GM19397 (cell line): ENCODE results near the gene EXOSC5.
"Not testable (repeated sequence)": the region's sequence is repeated elsewhere in the genome, so short reads cannot be mapped to it uniquely, and the experiment has no call there.

Source experiments
- ATAC-seq: cut with Tn5 transposase; IDR thresholded peaks from one replicate; pipeline ENCODE4 v1.9.1; 2021; ENCODE audit warnings: mild to moderate bottlenecking, moderate library complexity; ENCODE audit not compliant: unreplicated experiment

EXOSC5 gene

GRCh38 chr19:41408846-41409245 lies 11.7 kb upstream of the EXOSC5 start:
- ATAC-seq, result not testable (repeated sequence)

GRCh38 chr19:41408256-41408655 lies 11.1 kb upstream of the EXOSC5 start:
- no peak for ATAC-seq

DNA sequence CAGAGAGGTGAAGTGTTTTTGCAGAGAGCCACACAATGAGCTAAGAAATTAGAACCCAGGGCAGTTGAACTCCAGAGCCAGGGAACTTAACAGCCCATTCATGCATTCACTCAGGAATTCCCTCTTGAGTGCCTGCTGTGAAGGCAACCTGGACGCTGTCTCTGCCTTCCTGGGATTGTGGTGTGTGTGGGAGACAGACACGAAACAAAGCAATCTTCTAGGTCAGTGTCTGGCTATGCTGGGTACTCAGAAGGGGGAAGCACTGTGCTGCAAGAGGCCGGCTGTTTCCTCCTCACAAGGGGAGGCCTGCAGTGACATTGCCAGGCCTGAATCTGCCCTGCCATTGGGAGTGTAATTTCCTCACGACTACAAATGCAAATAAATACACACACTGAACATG lies 10.1 kb upstream of the EXOSC5 start:
- ATAC-seq, result no peak

DNA sequence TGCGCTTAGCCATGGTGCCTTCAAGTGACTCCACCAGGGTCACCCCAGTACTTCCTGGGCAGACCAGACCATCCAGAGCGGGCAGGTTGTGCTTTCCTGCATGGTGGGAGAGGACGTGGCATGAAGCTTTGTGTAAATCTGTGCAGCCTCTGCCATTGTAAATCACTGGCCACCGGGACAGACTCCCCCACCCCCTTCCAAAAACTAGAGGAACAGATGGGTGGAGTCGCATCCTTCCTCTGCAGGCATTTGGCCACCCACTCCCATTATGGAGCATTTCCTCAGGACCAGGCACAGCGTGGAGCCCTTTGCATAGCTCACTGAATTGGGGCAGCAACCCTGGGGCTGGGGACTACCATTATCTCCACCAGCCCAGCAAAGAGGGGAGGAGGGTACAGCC lies 8.6 kb upstream of the EXOSC5 start:
- no peak for ATAC-seq

- no peak for ATAC-seq
Measured at GRCh38 chr19:41403181-41403970, 6.2 kb upstream of the EXOSC5 start.

- ATAC-seq, result no peak
Measured at GRCh38 chr19:41402010-41402409, 4.9 kb upstream of the EXOSC5 start.

GRCh38 chr19:41401483-41401882 lies 4.3 kb upstream of the EXOSC5 start:
- ATAC-seq, result no peak

DNA sequence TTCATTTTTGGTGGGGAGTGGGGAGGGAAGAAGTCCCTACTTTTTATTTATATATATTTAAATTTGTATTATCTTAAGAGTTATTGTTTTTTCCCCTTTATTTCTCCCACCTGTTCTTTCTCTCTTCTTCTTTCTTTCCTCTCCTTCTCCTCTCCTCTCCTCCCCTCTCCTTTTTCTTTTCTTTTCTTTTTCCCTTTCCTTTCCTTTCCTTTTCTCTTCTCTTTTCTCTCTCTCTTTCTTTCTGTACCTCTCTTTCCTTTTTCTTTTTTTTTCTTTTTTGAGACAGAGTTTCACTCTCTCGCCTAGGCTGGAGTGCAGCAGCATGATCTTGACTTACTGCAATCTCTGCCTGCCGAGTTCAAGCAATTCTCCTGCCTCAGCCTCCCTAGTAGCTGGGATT lies 2.4 kb upstream of the EXOSC5 start:
- no peak for ATAC-seq

DNA sequence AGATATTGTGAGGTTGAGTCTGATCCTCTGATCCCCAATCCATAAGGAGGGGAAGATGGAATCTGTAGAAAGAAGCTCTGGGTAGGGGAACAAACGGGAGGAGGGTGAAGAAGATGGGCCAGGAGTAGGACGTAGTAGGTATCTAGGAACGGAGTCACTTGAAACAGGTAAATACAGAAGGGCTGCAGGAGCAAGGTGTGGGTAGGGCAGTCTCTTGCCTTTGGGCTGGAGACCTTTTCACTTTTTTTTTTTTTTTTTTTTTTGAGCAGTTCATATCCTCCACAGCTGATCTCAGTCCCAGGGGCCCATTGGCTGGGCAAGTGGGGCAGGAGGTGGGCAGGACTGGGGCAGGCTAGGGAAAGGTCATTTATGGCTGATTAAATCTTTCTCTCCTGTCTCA lies 1.9 kb upstream of the EXOSC5 start:
- no peak for ATAC-seq

- ATAC-seq, result no peak
Measured at GRCh38 chr19:41398598-41398997, 1.4 kb upstream of the EXOSC5 start.

DNA sequence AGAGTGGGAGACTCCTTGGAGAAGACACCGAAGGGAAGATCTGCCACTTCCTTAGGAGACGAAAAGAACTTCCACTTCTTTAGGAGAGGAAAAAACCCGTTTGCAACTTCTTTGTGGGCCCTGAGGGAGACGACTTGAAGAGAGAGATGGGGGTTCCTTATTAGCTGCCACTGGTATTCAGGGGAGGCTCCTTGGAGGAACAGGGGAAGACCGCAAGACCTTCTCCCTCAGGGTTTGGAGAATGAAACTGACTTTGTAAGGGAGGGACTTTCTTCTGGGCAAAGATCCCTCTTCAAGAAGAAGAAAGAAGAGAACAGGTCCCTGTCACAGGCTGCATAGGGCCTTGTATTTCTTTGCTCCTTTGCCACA lies 875 bp upstream of the EXOSC5 start:
- ATAC-seq, result no peak

- no peak for ATAC-seq
Measured at GRCh38 chr19:41395355-41395754, 1.8 kb downstream of the EXOSC5 start.

DNA sequence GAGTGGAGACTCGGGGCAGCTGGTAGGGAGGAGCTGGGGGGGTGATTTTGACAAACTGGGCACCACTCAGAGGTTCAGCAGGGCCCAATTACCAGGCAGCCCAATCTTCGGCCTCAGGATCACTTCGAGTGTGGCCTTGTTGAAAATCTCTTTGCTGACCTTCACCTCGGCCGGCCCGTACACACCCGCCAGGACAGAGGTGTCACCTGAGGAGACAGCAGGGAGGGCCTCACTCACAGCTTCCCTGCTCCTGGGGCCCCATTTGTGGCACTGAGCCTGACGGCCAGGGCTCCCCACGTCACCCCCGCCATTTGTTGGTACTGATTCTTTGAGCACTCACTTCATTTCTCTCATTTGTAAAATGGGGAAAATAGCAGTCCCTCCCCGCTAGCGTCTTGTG lies 4.4 kb downstream of the EXOSC5 start:
- no peak for ATAC-seq

- ATAC-seq, result no peak
Measured at GRCh38 chr19:41391618-41392017, 5.5 kb downstream of the EXOSC5 start.

- no peak for ATAC-seq
Measured at GRCh38 chr19:41386442-41386841, 10.7 kb downstream of the EXOSC5 start.

GRCh38 chr19:41384351-41384750 lies 12.8 kb downstream of the EXOSC5 start:
- no peak for ATAC-seq

- ATAC-seq, result not testable (repeated sequence)
Measured at GRCh38 chr19:41381536-41381935, 15.6 kb downstream of the EXOSC5 start.

DNA sequence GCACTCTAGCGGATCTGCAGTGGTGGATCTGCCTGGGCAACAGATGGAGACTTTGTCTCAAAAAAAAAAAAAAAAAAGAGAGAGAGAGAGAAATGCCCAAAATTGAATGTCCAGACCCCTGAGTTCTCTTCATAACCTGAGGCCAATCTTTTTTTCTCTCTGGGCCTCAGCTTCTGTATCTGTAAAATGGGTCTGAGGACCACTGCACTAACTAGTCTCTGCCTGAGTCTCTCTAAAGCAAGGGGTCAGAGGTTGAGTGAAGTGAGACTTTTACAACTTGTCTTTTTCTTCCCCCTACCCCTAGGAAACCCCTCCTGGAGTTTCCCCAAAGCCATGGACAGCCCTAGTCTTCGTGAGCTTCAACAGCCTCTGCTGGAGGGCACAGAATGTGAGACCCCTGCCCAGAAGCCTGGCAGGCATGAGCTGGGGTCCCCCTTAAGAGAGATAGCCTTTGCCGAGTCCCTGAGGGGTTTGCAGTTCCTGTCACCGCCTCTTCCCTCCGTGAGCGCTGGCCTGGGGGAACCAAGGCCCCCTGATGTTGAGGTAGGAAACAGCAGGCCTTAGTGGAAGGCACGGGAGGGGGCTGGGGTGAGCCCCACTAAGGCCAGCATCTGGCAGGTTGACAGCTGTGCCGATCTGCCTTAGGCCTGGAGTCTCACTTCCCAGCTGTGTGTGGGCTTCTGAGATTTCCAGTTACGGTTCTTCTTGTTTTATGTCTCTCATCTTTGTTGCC lies 19.0 kb downstream of the EXOSC5 start:
- ATAC-seq, result peak; percentile 60

DNA sequence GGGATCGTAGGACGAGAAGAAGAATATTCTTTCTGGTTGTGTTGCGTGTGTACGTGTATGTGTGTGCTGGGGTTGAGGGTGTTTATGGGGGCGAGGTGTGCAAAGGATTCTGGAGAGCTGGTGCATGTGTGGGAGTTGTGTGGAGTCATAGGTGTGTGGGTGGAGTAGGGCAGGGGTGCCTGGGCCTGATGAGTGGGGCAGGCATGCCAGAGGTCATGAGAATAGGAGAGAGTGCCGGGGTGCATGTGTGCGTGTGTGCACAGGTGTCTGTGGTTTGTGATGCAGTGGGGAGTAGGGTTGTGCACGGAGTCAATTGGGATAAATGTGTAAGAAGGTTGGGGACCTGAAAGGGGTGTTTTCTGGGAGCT lies 20.2 kb downstream of the EXOSC5 start:
- ATAC-seq, result no peak

- no peak for ATAC-seq
Measured at GRCh38 chr19:41376241-41376997, 20.7 kb downstream of the EXOSC5 start, which contains the start of gene TMEM91. Gene TMEM91 (plus strand): TSS chr19:41376533. CDS start chr19:41378310, 1,777 bp downstream.

DNA sequence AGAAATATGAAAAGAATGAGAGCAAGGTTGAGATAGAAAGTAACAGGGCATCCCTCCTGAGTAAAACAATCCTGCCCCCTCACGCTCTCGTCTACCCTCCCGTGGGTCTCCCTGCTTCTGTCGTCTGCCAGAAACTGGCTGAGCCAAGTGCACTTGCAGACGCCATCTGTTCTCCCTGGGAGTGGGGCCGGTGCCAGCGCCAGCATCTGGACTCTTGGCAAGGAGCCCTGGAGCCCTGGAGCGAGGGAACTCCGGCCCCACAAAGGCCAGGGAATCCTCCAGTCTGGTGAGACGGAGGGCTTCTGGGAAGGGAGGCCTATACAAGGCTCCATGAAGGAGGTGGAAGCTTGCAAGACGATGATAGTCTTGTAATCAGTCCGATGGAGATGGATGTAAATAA lies 23.2 kb downstream of the EXOSC5 start:
- no peak for ATAC-seq

- ATAC-seq, result no peak
Measured at GRCh38 chr19:41372501-41372900, 24.7 kb downstream of the EXOSC5 start.
